Stomach smooth muscle (tissue), 2 donors: ENCODE data around the gene GUCD1.
"Not testable (repeated sequence)": the region's sequence is repeated elsewhere in the genome, so short reads cannot be mapped to it uniquely, and the experiment has no call there.

Experiments
- H3K27ac ChIP-seq: one replicate; pipeline ENCODE4 v1.7.0; 2013; ENCODE audit warnings: mild to moderate bottlenecking, low read length, inconsistent platforms
- H3K27me3 ChIP-seq, 2 donors: one replicate each; pipeline ENCODE4 v1.7.0; 2013; ENCODE audit warnings: low read length in 2 of 2; ENCODE audit not compliant: insufficient read depth in 2 of 2, control insufficient read depth in 1 of 2
- H3K36me3 ChIP-seq, 2 donors: one replicate each; pipeline ENCODE4 v1.7.0; 2013; ENCODE audit warnings: low read length in 2 of 2; ENCODE audit not compliant: control insufficient read depth in 2 of 2, insufficient read depth in 2 of 2
- H3K4me1 ChIP-seq: one replicate; pipeline ENCODE4 v1.7.0; 2013; ENCODE audit warnings: low read length; ENCODE audit not compliant: control insufficient read depth, insufficient read depth
- H3K4me3 ChIP-seq, 2 donors: one replicate each; pipeline ENCODE4 v1.7.0; 2013; ENCODE audit warnings: low read length in 2 of 2
- H3K9ac ChIP-seq, 2 donors: one replicate each; pipeline ENCODE4 v1.7.0; 2013; ENCODE audit warnings: low read length in 2 of 2, mild to moderate bottlenecking in 1 of 2
- H3K9me3 ChIP-seq, 2 donors: one replicate each; pipeline ENCODE4 v1.7.0; 2013; ENCODE audit warnings: low read length in 2 of 2; ENCODE audit not compliant: control insufficient read depth in 2 of 2
- donor health status: healthy.
- donor health status: Pancreatic carcinoma.

The GUCD1 gene

DNA sequence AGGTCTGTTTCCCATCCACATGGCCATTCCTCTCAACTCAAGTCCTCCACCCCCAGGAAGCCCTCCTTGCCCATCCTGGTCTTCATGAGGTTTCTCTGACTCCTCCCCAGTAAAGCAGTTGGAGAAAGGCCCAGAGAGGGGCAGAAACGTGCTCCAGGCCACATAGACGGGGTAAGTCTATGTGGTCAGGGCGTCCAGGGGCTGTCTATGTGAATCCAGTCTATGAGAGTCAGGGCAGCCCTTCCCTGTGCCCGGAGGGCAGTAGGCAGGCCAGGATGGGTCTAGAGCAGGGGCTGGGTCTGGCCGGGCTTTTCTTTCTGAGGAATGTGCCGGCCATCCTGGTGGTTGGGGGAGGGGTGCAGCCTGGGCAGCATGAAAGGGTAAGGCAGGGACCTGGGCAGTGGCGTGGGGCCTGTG is 11.7 kb downstream of the GUCD1 start:
- H3K9ac ChIP-seq: peak overlapping the region in 1 of 2 donors; percentile 36
- H3K4me1 ChIP-seq: peaks cover 31% of the 10 kb centered on the region
- no peaks in the 10 kb centered on the region for H3K9me3 ChIP-seq
- H3K4me3 ChIP-seq: no peak overlapping the region
- peaks cover 54 to 62% of the 10 kb centered on the region in 2 donors for H3K36me3 ChIP-seq
- H3K27me3 ChIP-seq: no peaks in the 10 kb centered on the region
- H3K27ac ChIP-seq: peak overlapping the region; percentile 49

DNA sequence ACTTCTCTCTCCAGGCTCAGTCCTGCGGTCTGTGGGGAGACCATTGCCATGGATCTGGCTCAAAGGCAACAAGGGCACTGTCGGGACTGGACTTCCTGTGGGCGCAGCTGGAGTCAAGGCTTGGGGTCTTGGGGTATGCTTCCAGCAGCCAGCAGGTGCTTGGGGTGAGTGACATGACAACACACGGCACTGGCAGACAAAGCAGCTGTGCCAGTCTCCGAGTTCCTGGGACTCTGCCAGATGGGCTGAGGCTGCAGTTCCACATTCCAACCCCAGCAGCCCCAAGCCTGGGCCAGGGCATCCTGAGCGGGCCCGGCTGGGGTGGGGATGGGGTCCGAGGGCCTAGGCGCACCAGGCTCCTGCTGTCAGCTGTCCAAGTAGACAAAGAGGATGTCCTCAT is 12.3 kb downstream of the GUCD1 start:
- Histone ChIP-seq H3K9me3 (no peaks in the 10 kb centered on the region), H3K27me3 (no peaks in the 10 kb centered on the region), H3K9ac (peak overlapping the region in 1 of 2 donors; percentile 36), H3K27ac (peak overlapping the region; percentile 49), H3K4me3 (no peak overlapping the region), H3K4me1 (peaks cover 31% of the 10 kb centered on the region), H3K36me3 (peaks cover 49 to 56% of the 10 kb centered on the region in 2 donors)

DNA sequence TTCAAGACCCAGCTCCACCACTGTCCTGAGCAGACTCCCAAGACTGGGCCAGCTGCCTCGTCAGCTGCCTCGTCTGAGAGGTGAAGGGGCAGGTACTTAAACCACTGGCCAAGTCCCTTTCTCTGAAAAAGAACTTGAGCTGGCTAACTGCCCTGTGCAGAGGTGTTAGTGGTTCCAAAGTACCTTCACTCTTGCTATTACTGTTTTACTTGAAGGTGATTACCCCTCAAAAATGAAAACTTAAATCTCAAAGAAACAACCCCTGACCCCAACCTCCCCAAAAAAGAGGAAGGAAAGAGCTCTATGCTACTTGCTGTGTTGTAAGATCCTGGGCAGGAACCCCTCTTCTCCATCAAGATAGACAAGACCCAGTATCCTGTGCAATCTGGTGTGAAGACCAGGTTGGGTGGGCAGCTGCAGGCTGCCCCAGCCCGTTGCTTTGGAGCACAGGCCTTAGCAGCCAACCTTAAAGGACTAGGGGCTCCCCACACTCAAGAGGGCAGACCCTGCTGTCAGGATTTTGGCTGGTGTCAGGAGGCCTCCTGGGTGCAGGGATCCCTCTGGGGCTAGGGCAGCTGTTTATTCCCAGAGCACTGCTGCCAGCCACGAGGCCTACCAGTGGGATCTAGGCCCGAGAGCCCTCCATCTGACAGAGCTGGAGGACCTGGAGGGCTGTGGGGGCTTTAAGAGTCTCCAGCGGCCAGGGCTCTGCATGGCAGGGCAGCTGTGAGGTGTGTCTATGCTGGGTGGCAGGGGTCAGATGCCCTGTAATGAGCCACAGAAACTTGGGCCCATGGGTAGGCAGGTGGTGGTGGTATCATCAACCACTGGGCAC is 13.0 kb downstream of the GUCD1 start:
- H3K27me3 ChIP-seq: no peaks in the 10 kb centered on the region
- H3K36me3 ChIP-seq: peaks cover 41 to 49% of the 10 kb centered on the region in 2 donors
- H3K9ac ChIP-seq: no peak overlapping the region
- peak overlapping the region; percentile 49 for H3K27ac ChIP-seq
- no peaks in the 10 kb centered on the region for H3K9me3 ChIP-seq
- peaks cover 31% of the 10 kb centered on the region for H3K4me1 ChIP-seq
- no peak overlapping the region for H3K4me3 ChIP-seq

DNA sequence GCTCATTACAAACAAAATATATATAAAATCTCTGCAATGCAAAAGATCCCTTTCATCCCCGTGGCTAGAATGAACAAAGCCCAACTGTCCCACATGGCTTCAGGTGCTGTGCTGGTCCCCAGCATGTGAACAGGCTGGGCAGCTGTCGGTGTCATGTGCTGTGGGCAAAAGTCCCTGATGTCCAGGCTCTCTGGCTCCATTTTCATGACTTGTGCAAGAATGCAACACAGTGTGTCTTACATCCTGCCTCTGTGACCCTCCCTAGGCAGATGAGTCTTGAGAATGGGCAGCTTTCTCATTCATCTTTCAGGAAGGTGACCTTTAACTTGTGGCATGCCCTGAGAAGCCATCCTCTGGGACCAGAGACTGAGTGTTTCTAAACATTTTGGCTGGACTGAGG is 14.5 kb downstream of the GUCD1 start:
- Histone ChIP-seq H3K9ac (no peak overlapping the region), H3K27me3 (no peaks in the 10 kb centered on the region), H3K27ac (no peak overlapping the region), H3K4me3 (no peak overlapping the region), H3K4me1 (peaks cover 29% of the 10 kb centered on the region), H3K36me3 (peaks cover 35 to 43% of the 10 kb centered on the region in 2 donors), H3K9me3 (no peaks in the 10 kb centered on the region)

DNA sequence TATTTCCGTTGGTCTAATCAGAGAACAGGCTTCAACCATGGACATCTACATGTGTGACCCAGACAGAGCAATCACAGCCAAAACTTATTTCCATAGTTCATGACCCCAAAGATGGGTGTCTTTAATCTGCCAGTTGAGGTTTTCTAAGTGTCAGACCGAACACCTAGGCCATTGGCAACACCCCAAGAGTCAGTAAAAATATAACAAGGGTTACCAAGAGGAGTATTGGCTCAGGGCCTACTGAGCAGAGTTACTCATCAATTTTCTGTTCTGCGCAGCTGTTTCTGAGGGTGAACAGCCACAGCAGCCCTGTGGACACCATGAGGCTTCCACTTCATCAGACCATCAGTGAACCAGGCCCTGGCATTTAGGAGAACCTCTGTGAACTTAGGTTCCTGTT is 18.8 kb downstream of the GUCD1 start:
- Histone ChIP-seq H3K27ac (no peak overlapping the region), H3K4me3 (no peak overlapping the region), H3K27me3 (no peaks in the 10 kb centered on the region), H3K36me3 (peaks cover 12 to 14% of the 10 kb centered on the region in 2 donors), H3K4me1 (no peaks in the 10 kb centered on the region), H3K9me3 (no peaks in the 10 kb centered on the region), H3K9ac (no peak overlapping the region)

DNA sequence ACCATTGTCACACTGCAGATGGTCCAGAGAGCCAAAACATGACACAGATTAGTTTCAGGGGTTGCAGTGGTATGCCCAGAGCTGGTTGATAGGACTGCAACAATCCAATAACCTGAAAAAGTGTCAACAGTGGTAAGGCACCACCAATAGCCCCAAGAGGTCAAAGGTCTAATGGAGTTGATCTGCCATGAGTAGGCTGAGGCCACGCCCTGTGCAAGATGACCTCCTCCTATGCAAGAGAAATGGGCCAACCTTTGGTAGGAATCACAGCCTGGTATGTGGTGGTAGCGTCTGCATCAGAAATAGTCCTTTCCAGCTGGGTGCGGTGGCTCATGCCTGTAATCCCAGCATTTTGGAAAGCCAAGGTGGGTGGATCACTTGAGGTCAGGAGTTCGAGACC is 19.6 kb downstream of the GUCD1 start:
- no peaks in the 10 kb centered on the region for H3K9me3 ChIP-seq
- H3K27ac ChIP-seq: no peak overlapping the region
- peaks cover 5 to 8% of the 10 kb centered on the region in 2 donors for H3K36me3 ChIP-seq
- H3K4me3 ChIP-seq: no peak overlapping the region
- H3K9ac ChIP-seq: no peak overlapping the region
- no peaks in the 10 kb centered on the region for H3K27me3 ChIP-seq
- H3K4me1 ChIP-seq: no peaks in the 10 kb centered on the region

DNA sequence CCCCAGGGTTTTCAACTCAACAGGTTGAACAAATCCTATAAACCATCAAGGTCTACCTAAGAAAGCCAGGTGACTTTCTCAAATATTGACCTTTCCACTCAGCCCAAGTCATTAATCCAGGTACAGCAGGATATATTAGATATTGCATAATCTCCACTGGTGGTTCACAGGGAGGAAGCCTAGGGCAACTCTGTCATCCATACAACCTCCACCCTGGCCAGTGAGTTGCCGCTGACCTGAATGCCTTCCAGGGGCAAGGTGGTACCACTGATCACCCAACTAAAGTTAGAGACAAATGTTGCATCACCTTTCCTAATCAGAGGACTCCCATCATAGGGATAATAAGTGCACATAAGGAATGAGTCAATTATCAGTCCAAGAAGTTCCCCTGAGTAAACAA is 22.9 kb downstream of the GUCD1 start:
- H3K9me3 ChIP-seq: no peaks in the 10 kb centered on the region
- H3K27ac ChIP-seq: no peak overlapping the region
- H3K9ac ChIP-seq: no peak overlapping the region
- H3K4me3 ChIP-seq: no peak overlapping the region
- no peaks in the 10 kb centered on the region for H3K4me1 ChIP-seq
- H3K27me3 ChIP-seq: no peaks in the 10 kb centered on the region
- H3K36me3 ChIP-seq: no peaks in the 10 kb centered on the region

DNA sequence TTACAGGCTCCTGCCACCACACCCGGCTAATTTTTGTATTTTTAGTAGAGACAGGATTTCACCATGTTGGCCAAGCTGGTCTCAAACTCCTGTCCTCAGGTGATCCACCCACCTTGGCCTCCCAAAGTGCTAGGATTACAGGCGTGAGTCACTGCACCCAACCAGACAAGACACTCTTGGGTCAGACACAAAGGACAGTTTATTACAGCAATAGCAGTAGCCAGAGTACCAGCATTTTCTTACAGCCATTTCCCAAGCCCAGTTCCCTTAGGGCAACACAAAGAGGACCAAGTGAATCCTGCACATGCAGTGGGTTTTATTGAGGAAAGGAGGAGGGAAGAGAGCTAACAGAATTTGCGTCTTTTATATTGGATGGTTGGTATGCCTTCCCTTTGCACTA is 24.0 kb downstream of the GUCD1 start:
- H3K27me3 ChIP-seq, H3K27ac ChIP-seq, H3K4me1 ChIP-seq, H3K36me3 ChIP-seq, H3K9me3 ChIP-seq, H3K9ac ChIP-seq, H3K4me3 ChIP-seq: not testable (repeated sequence)

DNA sequence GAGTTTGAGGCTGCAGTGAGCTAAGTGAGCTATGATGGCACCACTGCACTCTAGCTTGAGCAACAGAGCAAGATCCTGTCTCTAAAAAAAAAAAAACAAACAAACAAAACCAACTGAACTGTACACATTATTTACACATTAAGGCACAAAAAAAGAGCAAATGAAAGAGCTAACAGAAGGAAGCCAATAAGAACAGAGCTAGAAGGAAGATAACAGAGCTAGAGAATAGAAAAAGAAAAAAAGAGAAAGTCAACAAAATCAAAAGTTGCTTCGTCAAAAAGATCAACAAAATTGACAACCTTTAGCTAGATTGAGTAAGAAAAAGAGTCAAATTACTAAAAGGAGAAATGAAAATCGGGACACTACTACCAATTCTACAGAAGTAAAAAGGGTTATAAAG is 25.0 kb downstream of the GUCD1 start:
- Histone ChIP-seq H3K9me3 (no peaks in the 10 kb centered on the region), H3K27me3 (no peaks in the 10 kb centered on the region), H3K4me1 (peaks cover 7% of the 10 kb centered on the region), H3K9ac (no peak overlapping the region), H3K4me3 (no peak overlapping the region), H3K36me3 (no peaks in the 10 kb centered on the region), H3K27ac (no peak overlapping the region)

DNA sequence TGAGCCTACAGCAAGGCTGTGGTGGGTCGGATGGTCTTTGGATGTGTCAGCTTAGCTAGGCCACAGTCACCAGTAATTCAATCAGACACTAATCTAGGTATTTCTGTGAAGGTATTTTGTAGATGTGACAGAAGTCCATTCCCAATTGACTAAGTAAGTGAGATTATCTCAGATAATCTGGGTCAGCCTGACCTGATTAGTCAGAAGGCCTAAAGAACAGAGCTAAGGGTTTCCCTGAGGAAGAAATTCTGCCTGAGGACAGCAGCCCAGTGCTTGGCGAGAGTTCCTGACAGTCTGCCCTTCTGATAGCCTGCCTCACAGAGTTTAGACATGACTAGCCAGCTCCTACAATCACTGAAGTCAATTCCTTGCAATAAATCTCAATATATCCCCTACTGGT is 28.7 kb downstream of the GUCD1 start:
- no peak overlapping the region for H3K4me3 ChIP-seq
- H3K4me1 ChIP-seq: peaks cover 11% of the 10 kb centered on the region
- no peaks in the 10 kb centered on the region for H3K36me3 ChIP-seq
- H3K9me3 ChIP-seq: no peaks in the 10 kb centered on the region
- H3K9ac ChIP-seq: no peak overlapping the region
- no peaks in the 10 kb centered on the region for H3K27me3 ChIP-seq
- no peak overlapping the region for H3K27ac ChIP-seq

DNA sequence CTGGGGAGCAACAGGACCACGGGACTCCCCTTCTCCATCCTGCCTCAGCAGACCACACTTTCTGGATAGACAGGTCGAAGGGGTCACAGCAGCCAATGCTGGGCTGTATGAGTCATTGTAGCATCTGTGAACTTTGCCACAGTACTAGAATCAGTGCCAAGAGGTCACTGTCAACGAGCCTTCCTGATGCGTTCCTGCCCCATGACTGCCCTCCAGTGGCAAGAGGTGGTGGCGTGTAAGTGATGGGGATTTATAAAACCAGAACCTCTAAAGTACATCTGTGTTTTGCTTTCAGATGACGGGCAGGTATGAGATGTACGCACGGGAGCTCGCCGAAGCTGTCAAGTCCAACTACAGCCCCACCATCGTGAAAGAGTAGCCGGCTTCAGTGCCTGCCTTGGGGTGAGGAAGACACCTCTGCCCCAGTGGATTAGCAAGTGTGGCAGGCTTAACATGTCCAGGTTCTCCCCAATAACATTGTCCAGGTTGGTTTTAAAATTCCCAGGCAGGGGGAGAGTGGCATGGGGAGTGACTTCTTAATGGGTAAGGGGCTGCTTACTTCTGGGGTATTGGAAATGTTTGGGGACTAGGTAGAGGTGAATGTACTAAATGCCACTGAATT is 29.4 kb downstream of the GUCD1 start:
- Histone ChIP-seq H3K9me3 (no peaks in the 10 kb centered on the region), H3K27ac (no peak overlapping the region), H3K27me3 (no peaks in the 10 kb centered on the region), H3K36me3 (no peaks in the 10 kb centered on the region), H3K4me1 (peaks cover 11% of the 10 kb centered on the region), H3K4me3 (peak overlapping the region in 1 of 2 donors; percentile 15), H3K9ac (no peak overlapping the region)
